22Rv1 (cell line): ENCODE results near the gene LZTS3.

Experiments used
- H3K27ac ChIP-seq: fragments of 450-650 bp; 2 replicates; pipeline ENCODE4 v1.5.1; 2017
- CTCF ChIP-seq: fragments of 450-650 bp; IDR thresholded peaks from 2 replicates; pipeline ENCODE4 v1.5.1; 2017; ENCODE audit warnings: mild to moderate bottlenecking
- ZFX ChIP-seq: fragments of 450-650 bp; IDR thresholded peaks from 2 replicates; pipeline ENCODE4 v1.6.1; 2017; ENCODE audit warnings: antibody characterized with exemption, borderline replicate concordance

Gene LZTS3

GRCh38 chr20:3209257-3209945 is 36.1 kb upstream of the LZTS3 start, which contains the start of gene ITPA:
Gene ITPA (plus strand): TSS chr20:3209498. CDS start chr20:3209552, 54 bp downstream.
- TF ChIP-seq ZFX (no peak), CTCF (no peak)
- peak within 1 kb of the TSS; percentile 78 for H3K27ac ChIP-seq

GRCh38 chr20:3208786-3209256 is 35.5 kb upstream of the LZTS3 start:
- TF ChIP-seq ZFX (no peak), CTCF (no peak)
- H3K27ac ChIP-seq = peak overlapping the region; percentile 78

GRCh38 chr20:3204124-3204794 is 30.9 kb upstream of the LZTS3 start, which contains the start of gene DDRGK1:
Gene DDRGK1 (minus strand): TSS chr20:3204682. CDS start chr20:3204627, 55 bp downstream.
- peak within 1 kb of the TSS; percentile 87 for H3K27ac ChIP-seq
- TF ChIP-seq CTCF (no peak), ZFX (no peak)

- peak overlapping the region; percentile 87 for H3K27ac ChIP-seq
- TF ChIP-seq ZFX (no peak), CTCF (no peak)
Observed at GRCh38 chr20:3203315-3204123, 30.2 kb upstream of the LZTS3 start.

- peak overlapping the region; percentile 87 for H3K27ac ChIP-seq
- TF ChIP-seq ZFX (no peak), CTCF (no peak)
Observed at GRCh38 chr20:3202965-3203314, 29.6 kb upstream of the LZTS3 start.

- TF ChIP-seq ZFX (no peak), CTCF (no peak)
- H3K27ac ChIP-seq = no peak overlapping the region
Observed at GRCh38 chr20:3199976-3200755, 26.8 kb upstream of the LZTS3 start.
